ENCODE data around the gene FTH1.

Gene FTH1

DNA sequence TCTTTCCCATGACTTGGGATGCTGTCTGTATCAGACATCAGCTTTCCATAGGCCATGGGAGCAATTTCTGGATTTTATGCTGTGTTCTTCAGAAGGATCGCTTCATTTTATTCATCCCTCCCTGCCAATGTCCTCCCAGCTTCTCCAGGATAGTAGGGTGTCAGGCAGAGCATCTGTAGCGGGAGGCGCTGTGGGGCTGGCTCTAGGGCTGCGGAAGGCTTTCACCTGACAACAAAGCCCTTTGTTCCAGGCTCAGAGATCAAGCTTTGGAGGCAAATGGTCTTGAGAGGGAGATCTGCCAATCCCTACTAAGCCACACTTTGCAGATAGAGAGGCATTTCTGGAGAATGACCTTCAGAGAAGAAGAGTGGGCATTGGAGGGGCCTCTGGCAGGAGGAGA, 29.5 kb upstream of the FTH1 start:
- TF ChIP-seq, protein P1, sequence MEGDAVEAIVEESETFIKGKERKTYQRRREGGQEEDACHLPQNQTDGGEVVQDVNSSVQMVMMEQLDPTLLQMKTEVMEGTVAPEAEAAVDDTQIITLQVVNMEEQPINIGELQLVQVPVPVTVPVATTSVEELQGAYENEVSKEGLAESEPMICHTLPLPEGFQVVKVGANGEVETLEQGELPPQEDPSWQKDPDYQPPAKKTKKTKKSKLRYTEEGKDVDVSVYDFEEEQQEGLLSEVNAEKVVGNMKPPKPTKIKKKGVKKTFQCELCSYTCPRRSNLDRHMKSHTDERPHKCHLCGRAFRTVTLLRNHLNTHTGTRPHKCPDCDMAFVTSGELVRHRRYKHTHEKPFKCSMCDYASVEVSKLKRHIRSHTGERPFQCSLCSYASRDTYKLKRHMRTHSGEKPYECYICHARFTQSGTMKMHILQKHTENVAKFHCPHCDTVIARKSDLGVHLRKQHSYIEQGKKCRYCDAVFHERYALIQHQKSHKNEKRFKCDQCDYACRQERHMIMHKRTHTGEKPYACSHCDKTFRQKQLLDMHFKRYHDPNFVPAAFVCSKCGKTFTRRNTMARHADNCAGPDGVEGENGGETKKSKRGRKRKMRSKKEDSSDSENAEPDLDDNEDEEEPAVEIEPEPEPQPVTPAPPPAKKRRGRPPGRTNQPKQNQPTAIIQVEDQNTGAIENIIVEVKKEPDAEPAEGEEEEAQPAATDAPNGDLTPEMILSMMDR (IDR thresholded peaks at IDR 0.05; ENCODE audit: low read depth, low read length): no peak
- no peak for DNase-seq (ENCODE audit: extremely low read depth, low read depth)

DNA sequence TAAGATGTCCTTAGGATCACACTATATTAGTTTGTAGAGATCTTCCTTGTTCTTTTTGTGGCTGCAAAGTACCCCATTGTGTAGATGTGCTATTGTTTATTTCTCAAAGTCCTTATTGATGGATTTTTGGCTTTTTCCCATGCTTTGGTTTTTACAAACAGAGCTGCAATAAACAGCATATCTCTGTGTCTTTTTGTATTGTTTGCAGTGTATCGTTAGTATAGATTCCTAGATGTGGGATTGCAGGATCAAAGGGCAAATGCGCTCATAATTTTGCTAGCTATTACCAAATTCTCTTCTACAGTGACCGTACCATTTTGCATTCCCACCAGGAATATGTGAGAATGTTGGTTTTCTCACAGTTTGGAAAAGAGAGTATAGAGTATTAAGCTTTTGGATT, 27.5 kb upstream of the FTH1 start:
- TF ChIP-seq, protein P1 (IDR thresholded peaks at IDR 0.05; ENCODE audit: low read depth, low read length): no peak
- DNase-seq (ENCODE audit: extremely low read depth, low read depth): no peak

DNA sequence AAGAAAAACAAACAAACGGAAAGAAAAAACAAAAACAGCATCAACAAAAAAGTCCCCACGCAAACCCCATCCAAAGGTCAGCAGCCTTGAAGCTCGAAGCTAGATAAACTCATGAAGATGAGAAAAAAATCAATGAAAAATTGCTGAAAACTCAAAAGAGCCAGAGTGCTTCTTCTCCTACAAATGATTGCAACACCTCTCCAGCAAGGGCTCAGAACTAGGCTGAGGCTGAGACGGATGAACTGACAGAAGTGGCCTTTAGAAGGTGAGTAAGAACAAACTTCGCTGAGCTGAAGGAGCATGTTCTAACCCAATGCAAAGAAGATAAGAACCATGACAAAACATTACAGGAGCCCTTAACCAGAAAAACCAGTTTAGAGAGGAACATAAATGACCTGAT, 18.4 kb upstream of the FTH1 start:
- TF ChIP-seq, protein P1 (IDR thresholded peaks at IDR 0.05; ENCODE audit: low read depth, low read length): no peak
- no peak for DNase-seq (ENCODE audit: extremely low read depth, low read depth)

DNA sequence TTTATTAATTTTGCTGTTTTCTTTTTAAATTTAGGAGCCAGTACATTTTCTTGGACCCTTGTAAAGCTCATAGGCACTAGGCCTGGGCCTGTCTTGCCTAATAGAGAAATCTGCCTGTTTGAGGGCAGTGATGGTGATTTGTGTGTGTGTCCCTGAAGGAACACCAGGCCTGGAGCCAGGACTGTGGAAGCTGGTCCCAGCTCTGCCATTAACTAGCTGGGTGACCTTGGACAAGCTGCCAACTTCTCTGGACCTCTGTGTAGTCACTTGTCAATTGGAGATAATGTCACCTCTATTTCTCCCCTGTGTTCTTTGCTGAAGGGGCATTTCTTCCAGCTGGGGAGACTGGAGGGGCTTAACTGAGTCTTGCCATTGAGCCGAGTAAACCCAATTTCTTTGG, 16.0 kb upstream of the FTH1 start:
- TF ChIP-seq, protein P1 (IDR thresholded peaks at IDR 0.05; ENCODE audit: low read depth, low read length): no peak
- no peak for DNase-seq (ENCODE audit: extremely low read depth, low read depth)

DNA sequence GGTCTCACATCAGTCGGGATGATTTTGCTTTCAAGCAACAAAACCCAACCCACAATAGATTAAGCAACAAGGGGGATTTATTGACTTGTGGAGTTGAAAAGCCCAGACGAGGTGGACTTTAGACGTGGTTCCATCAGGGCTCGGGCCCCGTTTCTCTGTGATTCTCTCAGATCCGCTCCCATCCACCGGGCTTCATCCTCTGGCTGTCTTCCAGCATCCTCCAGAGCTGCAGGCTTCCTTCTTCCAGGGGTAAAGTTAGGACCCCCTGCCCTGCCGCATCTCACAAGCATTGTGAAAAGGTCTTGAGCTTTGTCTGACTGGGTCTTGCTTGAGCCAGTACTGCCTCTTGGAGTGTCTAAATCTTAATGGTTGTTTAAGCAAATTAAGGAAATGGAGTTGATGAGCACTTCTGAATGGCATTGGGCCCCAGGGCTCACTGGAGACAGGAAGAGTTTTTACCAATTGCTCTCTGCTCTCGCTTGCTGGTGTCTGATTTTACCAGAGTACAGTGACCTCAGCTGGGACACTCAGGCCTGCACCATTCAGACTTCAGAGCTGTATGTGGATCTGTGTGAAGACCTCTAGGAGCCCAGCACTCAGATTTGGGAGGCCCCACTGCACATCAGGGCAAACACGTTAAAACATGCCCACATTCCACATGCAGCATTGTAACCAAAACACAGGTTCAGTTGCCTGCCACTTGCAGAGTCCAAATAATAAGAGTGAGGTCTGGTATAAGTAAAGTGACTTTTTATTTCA, 13.5 kb upstream of the FTH1 start:
- no peak for DNase-seq (ENCODE audit: extremely low read depth, low read depth)
- TF ChIP-seq, protein P1 (IDR thresholded peaks at IDR 0.05; ENCODE audit: low read depth, low read length): no peak

DNA sequence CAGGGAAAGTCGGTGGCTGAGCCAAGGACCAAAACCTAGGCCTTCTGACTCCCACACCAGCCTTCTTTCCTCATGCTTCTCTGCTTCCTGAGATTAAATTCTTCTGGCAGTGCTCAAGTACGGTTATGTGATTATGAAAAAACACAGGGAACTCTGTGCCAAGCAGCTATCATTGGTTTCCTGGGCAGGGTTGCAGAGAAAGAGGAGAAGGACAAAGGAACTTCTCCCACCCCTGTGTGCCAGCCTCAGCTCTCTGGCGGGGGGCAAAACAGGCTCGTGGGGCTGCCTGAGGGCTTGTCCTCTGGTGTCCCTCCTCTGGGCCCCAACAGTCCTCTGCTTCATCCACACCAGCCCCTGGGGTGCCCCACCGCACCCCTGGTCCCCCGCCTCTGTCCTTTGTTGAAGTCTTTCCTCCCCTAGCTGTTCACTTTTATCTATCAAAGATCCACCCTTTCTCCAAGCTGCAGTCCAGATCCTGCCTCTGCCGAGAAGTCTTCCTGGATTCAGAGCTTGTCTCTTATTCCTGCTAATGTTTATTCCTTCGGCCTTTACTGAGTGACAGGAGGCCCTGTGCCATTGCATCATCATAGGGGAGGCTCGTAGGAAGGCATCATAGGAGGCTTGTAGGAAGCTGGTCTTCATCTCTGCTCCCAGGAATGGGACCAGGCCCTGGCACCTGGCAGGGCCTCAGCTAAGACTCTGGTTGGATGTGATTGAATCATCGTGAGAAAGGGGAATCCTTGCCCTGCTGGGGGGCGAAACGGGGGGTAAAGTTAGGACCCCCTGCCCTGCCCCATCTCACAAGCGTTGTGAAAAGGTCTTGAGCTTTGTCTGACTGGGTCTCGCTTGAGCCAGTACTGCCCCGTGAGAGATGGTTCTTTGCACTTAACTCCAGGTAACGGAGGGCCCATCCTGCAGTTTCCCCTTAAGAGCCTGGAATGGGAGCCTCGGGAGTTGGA, 11.5 kb upstream of the FTH1 start:
- peak; percentile 49 for DNase-seq (ENCODE audit: extremely low read depth, low read depth)
- TF ChIP-seq, protein P1 (IDR thresholded peaks at IDR 0.05; ENCODE audit: low read depth, low read length): no peak
